GM12874 (cell line): ENCODE results near the gene NCLN.

ENCODE experiments used
- CTCF ChIP-seq: IDR thresholded peaks from 2 replicates; pipeline ENCODE4 v1.5.1; 2011; ENCODE audit warnings: low read depth, mild to moderate bottlenecking, control low read depth, low read length, moderate library complexity; ENCODE audit not compliant: insufficient read depth

The NCLN gene

DNA sequence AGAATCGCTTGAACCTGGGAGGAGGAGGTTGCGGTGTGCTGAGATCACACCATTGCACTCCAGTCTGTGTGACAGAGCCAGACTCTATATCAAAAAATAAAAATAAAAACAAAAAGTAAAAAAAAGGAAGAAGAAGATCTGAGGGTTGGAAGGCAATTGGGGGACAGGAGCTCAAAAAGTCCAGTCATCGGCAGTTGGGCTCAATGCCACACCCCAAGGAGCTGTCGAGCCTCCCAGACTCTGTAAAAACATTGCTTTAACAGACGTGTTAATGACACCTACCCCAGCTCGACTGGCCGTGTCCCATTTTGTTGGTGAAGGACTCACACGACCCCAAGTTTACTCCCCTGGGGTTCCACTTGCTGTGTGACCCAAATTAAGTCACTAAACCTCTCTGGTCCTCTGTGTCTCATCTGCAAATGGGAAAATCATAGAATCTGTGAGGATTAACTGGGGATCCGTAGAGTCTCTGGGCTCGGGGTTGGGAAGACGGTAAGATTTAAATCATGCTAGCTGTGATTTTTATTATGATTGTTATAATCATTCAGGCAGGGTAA lies 42.9 kb upstream of the NCLN start:
- TF ChIP-seq CTCF = no peak

DNA sequence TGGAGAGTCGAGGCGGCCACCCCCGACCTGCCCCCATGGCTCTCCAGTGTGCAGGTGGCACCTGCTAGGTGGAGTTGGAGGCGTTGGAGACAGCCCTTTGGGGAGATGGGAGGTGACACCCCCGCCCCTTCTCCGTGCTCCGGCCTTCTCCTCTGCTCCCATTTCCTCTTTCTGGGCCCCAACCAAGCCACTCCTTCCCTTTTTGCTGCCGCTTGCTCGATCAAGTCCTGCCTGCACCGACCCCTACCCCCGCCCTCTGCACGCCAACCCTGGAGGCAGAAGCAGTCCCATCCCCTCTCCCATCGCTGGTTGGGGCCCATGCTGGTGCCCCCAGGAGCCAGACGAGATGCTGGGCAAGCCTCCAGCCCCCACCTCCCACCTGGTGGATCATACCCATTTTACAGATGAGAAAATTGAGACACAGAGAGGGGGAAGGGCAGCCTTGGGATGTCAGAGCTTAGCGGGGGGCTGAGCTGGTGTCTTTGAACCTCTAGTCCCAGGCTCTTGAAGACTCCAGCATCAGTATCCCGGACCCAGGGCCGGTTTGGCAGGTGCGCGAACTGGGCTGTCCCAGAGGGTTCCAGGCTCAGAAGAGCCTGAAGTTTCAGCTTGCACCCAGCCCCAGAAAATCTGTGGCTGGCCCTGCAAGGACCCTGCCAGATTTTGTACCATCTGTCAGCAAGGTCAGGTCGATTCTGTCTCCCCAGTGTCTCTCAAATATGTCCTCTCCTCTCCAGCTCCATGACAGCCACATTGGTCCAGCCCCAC lies 39.6 kb upstream of the NCLN start:
- no peak for TF ChIP-seq CTCF

DNA sequence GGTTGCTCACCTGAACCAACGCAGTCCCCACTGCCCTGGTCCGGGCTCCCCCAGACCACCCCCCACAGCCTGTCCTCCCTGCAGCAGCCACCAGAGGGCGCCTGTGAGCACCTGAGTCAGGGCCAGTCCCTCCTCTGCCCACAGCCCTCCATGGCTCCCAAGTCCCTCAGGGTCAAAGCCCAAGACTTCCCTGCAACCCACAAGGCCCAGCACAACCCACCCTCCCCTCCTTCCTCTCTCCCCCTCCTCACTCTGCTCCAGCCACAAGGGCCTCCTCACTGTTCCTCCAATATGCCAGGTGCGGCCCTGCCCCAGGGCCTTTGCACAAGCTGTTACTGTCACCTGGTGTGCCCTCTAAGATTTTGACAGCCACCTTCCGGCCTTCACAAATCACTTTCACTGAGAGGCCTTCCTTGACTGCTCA lies 39.0 kb upstream of the NCLN start:
- peak; percentile 96 for TF ChIP-seq CTCF

GRCh38 chr19:3148503-3148902 lies 37.2 kb upstream of the NCLN start:
- TF ChIP-seq CTCF = no peak

- TF ChIP-seq CTCF = no peak
Measured at GRCh38 chr19:3149089-3149488, 36.6 kb upstream of the NCLN start.

DNA sequence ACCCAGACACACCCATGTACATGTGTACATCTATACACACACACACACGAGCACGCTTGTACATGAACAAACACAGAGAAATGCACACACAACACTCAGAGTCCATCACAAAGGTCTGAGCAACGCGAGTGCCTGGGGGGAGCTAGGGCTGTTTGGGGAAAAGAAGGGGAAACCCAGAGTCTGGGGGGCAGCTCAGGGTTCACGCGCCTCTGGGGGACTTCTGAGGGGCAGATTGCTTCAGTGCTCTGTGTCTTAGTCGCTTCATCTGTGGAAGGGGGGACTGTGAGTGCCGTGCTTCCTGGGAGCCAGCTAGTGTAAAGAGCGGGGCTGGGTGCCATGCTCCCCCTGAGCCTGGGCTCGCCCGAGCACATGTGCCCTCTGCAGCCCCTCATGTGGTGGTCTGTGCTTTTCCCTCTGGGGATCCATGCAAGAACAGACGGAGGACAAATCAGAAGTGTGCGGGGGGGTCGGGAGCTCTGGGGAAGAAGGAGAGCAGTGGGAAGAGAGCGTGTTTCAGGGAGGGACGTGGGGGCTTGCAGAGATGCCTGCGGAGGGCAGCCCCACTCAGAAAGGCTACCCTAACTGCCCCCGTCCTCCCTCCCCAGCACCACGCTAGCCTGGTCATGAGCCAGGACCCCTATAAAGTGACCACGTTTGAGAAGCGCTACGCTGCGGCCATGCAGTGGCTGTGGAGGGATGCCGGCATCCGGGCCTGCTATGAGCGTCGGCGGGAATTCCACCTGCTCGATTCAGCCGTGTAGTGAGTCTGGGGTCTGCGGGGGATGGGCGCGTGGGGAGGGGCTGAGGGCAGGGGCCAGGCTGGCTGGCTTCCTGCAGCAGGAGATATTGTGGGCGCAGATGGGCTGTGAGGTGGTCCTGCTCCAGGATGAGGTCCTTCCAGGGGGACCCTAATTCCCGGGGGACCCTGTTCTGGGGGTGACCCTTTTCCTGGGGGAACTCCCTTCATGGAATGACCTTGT lies 35.9 kb upstream of the NCLN start:
- no peak for TF ChIP-seq CTCF

DNA sequence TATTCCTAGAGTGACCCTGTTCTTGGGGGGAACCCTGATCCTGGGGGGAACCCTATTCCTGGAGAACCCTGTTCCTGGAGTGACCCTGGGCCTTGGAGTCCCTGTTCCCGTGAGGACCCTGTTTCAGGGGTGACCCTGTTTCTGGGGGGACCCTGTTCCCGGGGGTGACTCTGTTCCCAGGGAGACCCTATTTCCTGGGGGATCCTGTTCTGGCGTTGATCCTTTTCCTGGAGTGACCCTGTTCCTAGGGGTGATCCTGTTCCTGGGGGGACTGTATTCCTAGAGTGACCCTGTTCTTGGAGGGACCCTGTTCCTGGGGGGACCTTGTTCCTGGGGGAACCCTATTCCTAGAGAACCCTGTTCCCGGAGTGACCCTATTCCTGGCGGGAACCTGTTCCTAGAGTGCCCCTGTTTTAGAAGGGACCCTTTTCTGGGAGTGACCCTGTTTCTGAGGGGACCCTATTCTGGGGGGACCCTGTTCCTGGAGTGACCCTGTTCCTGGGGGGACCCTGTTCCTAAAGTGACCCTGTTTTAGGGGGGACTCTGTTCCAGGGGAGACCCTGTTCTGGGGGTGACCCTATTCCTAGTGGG lies 34.9 kb upstream of the NCLN start:
- no peak for TF ChIP-seq CTCF
